ENCODE results near the gene MALAT1. TPM values are rescaled to one million over a fixed set of nuclear protein-coding genes. Genes with fewer than 3 reads are reported as not detected.
A peak's percentile ranks its signal among the peaks of the same experiment; 100 is the strongest.

MALAT1 gene
- total RNA-seq, 4 donors from 2014 or later, result 17,948 to 48,028 (median 23,406) TPM

DNA sequence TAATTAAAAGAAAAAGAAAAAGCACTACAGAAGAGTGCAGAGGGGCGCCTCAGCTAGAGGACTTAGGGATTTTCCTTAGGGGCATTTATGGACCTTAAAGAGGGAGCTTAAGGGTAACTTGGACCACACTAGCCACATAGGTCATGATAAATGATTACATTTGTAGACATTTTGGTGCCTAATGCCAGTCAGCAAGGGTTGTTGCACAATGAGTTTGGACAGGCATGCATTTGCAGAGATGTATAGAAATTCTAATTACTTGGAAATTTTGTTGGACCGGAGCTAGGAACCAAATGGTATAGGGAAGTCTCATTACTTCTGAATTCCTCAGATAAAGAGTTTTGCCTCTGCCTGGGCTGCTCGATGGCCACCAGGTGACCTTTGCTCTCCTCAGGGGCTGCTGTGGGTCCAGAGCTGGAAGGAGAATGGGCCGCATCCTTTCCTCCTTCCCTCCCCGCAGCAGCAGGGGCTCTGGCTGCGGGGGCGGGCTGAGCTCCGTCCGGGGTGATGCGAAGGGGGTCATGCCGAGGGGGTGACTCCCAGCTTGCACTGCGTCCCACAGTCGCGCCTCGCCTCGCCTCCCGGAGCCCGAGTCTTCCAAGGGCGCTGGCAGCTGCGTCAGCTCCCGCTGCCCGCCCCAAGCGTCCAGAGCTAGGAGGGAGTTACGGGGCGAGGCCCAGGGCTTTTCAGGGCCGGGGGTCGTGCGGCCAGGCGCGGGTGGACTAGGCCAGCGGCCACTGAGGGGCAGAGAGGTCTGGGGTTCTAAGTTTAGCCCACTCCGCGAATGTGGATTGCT, 20.3 kb upstream of the MALAT1 start:
- in situ Hi-C loops (cut with MboI; ENCODE audit: low pct_ligation_motif_present in 1 of 4, low pct_unique_long_range_greater_than_20kb in 1 of 4, low sequenced_read_pairs in 3 of 4) (no loop called here), intact Hi-C loops (cut with DNase I; ENCODE audit: low total_unique reads) (no loop called here)
- peak overlapping the region in 3 of 4 donors; percentile 49 to 79 (median 67) for H3K4me3 ChIP-seq
- 43 to 58% methylated on average over 2 to 23 of the region's 33 CpGs for WGBS, 2 donors (ENCODE audit: low coverage in 1 of 2)
- peak; percentile 61 for DNase-seq
- peak overlapping the region; percentile 96 to 100 (median 98) for H3K27ac ChIP-seq
- H3K4me1 ChIP-seq, result peaks cover 27 to 63% (median 48%) of the 10 kb centered on the region in 4 donors
- TF ChIP-seq, protein P1, sequence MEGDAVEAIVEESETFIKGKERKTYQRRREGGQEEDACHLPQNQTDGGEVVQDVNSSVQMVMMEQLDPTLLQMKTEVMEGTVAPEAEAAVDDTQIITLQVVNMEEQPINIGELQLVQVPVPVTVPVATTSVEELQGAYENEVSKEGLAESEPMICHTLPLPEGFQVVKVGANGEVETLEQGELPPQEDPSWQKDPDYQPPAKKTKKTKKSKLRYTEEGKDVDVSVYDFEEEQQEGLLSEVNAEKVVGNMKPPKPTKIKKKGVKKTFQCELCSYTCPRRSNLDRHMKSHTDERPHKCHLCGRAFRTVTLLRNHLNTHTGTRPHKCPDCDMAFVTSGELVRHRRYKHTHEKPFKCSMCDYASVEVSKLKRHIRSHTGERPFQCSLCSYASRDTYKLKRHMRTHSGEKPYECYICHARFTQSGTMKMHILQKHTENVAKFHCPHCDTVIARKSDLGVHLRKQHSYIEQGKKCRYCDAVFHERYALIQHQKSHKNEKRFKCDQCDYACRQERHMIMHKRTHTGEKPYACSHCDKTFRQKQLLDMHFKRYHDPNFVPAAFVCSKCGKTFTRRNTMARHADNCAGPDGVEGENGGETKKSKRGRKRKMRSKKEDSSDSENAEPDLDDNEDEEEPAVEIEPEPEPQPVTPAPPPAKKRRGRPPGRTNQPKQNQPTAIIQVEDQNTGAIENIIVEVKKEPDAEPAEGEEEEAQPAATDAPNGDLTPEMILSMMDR (IDR thresholded peaks at IDR 0.05), result no peak
- TF ChIP-seq POLR2AphosphoS5 (IDR thresholded peaks at IDR 0.05), result peak; percentile 7 to 77 (median 44)
- no peak for TF ChIP-seq EP300 (IDR thresholded peaks at IDR 0.05; ENCODE audit: low read depth)
- no peak for TF ChIP-seq POLR2A (IDR thresholded peaks at IDR 0.05)
- H3K27me3 ChIP-seq, result no peaks in the 10 kb centered on the region
- H3K9me3 ChIP-seq, result no peaks in the 10 kb centered on the region
- no peaks in the 10 kb centered on the region for H3K36me3 ChIP-seq

DNA sequence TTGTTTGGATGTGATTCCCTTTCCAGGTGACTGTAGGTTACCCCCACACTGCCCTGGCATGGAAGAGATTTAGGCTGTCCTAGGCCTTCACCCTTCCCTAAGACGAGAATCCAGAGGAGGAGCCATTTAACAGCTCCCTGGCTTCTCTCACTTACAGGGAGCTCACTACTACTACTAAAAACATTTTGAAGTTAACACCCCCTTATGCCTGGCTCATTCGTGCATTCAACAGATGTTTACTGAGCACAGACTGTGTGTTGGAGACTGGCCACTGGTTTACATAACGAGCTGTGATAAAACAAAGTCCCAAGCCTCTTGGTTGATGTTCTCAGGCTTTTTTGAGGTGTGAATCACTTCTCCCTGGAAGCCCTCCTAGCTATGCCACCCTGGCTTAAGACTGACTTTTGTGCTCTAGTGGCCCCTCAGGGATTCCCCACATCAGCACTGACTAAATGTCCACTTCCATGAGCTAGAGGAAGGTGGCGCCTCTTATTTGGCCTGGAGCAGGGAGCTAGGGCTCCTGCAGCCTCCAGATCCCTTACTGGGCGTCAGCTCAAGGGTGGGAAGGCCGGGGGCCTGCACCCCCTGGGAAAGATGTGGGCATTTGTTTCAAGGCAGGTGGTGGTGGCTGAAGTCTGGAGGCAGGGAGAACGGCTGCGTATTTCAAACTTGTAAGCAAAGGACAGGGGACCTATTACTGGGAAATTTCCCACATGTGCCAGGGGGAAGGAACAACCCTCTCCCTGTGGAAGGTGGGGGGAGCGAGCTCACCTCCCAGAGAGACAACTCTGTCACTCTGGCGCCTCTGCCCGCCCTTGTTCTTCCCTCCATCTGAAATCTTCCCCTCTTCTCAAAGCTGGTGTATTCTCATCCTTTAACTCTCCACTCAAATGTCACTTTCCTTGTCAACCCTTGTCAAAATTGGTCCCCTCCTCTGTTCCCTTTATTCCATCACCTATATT, 19.4 kb upstream of the MALAT1 start:
- Histone ChIP-seq H3K4me1 (peaks cover 27 to 63% (median 48%) of the 10 kb centered on the region in 4 donors), H3K27ac (peak overlapping the region; percentile 96 to 100 (median 98)), H3K36me3 (no peaks in the 10 kb centered on the region), H3K27me3 (no peaks in the 10 kb centered on the region), H3K9me3 (no peaks in the 10 kb centered on the region), H3K4me3 (peak overlapping the region in 3 of 4 donors; percentile 49 to 79 (median 67))
- DNase-seq, result peak; percentile 64
- TF ChIP-seq POLR2A (IDR thresholded peaks at IDR 0.05), result peak; percentile 65
- TF ChIP-seq POLR2AphosphoS5 (IDR thresholded peaks at IDR 0.05), result peak; percentile 69 to 83 (median 77)
- TF ChIP-seq, protein P1 (IDR thresholded peaks at IDR 0.05), result peak in 2 of 5 experiments; percentile 24 to 46
- TF ChIP-seq EP300 (IDR thresholded peaks at IDR 0.05; ENCODE audit: low read depth), result no peak
- WGBS, 2 donors (ENCODE audit: low coverage in 1 of 2), result 53 to 74% methylated on average over 5 to 11 of the region's 11 CpGs
- intact Hi-C loops (cut with DNase I; ENCODE audit: low total_unique reads) (no loop called here), in situ Hi-C loops (cut with MboI; ENCODE audit: low pct_ligation_motif_present in 1 of 4, low pct_unique_long_range_greater_than_20kb in 1 of 4, low sequenced_read_pairs in 3 of 4) (no loop called here)

DNA sequence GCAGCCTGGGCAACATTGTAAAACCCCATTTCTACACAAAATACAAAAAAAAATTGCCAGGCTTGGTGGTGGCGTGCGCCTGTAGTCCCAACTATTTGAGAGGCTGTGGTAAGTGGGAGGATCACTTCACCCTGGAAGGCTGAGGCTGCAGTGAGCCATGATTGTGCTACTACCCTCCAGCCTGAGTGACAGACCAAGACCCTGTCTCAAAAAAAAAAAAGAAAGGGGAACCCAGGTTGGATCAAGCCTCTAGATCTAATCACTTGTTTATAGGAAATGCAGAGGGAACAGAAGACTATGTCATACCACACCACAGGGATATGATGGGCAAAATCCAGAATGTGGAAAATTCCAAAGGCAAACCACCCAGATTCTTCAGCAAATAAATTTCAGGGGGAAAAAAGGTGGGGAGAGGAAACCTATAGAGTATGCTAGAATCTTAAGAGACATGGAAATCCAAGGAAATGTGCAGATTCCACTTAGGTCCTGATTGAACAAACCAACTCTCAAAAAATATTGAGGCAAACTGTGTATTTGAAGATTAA, 16.5 kb upstream of the MALAT1 start:
- H3K27ac ChIP-seq, result peak overlapping the region; percentile 96 to 100 (median 98)
- peaks cover 36 to 69% (median 54%) of the 10 kb centered on the region in 4 donors for H3K4me1 ChIP-seq
- no peaks in the 10 kb centered on the region for H3K27me3 ChIP-seq
- no peaks in the 10 kb centered on the region for H3K36me3 ChIP-seq
- no peak overlapping the region for H3K4me3 ChIP-seq
- DNase-seq, result no peak
- WGBS, 2 donors (ENCODE audit: low coverage in 1 of 2), result 98% methylated on average over 2 of the region's 2 CpGs; no CpG with 5 or more reads in 1 of the 2 donors
- no peak for TF ChIP-seq POLR2AphosphoS5 (IDR thresholded peaks at IDR 0.05)
- no peak for TF ChIP-seq POLR2A (IDR thresholded peaks at IDR 0.05)
- no peak for TF ChIP-seq EP300 (IDR thresholded peaks at IDR 0.05; ENCODE audit: low read depth)
- TF ChIP-seq, protein P1 (IDR thresholded peaks at IDR 0.05), result no peak
- no peaks in the 10 kb centered on the region for H3K9me3 ChIP-seq
- in situ Hi-C loops (cut with MboI; ENCODE audit: low pct_ligation_motif_present in 1 of 4, low pct_unique_long_range_greater_than_20kb in 1 of 4, low sequenced_read_pairs in 3 of 4), result no loop called here
- intact Hi-C loops (cut with DNase I; ENCODE audit: low total_unique reads), result loop anchor here (1.0 kb wide), 1 partner anchor 57 kb away; no protein-coding TSS in a partner anchor
